GM23248 (cell line): ENCODE measurements around the gene MKRN2OS.

Source experiments
- EZH2 ChIP-seq: fragments of 200-600 bp; sonication (generic); IDR thresholded peaks from 2 replicates; pipeline ENCODE4 v1.6.1; 2018; ENCODE audit warnings: antibody characterized with exemption, mild to moderate bottlenecking; ENCODE audit not compliant: insufficient read depth, poor library complexity, severe bottlenecking
- EZH2phosphoT487 ChIP-seq: fragments of 200-600 bp; sonication (generic); IDR thresholded peaks from 2 replicates; pipeline ENCODE4 v1.6.1; 2018; ENCODE audit warnings: antibody characterized with exemption, moderate library complexity, mild to moderate bottlenecking, low read depth; ENCODE audit not compliant: insufficient read depth

DNA sequence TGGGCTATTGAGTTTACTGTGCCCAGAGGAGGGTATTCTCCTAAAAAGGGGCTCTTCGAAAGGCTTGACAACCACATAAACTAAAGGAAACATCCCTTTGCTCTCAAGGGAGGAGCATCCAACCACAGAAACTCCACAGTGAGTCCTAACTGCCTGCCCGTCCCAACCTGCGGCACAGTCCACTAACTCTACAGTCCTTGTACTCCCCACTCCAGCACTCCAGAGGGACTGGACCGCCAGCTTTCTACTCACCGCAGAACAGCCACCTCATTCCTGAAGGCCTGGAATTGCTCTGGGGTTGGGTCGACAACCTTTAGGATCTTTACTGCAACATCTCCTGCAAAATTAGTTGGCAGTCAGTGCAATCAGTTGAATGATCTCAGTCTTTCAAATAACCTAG is 46.2 kb upstream of the MKRN2OS start:
- TF ChIP-seq EZH2, result no peak
- no peak for TF ChIP-seq EZH2phosphoT487
